Heart left ventricle (tissue), 16 donors: Measurements from ENCODE around the gene ST3GAL5. TPM values are rescaled to one million over a fixed set of nuclear protein-coding genes. Genes with fewer than 3 reads are reported as not detected.
A peak's percentile ranks its signal among the peaks of the same experiment; 100 is the strongest.
"Not testable (repeated sequence)": the region's sequence is repeated elsewhere in the genome, so short reads cannot be mapped to it uniquely, and the experiment has no call there.

ENCODE experiments used
- ATAC-seq, 4 donors: fragments of 200-7000 bp; cut with Tn5 transposase; one replicate each; pipeline ENCODE4 v1.9.1; 2020 to 2022; ENCODE audit warnings: moderate library complexity in 4 of 4, mild to moderate bottlenecking in 3 of 4, moderate number of reproducible peaks in 1 of 4
- DNase-seq, 5 donors: peaks; one replicate each; pipeline ENCODE4 v3.0.0-alpha.2; 2020
- H3K27ac ChIP-seq, 12 donors: fragments of 200-600 bp; sonication (generic) in 4 of 12; one replicate each; pipeline versions ENCODE4 v1.5.0 to v1.8.0; 2016 to 2022; ENCODE audit warnings: mild to moderate bottlenecking in 2 of 12
- H3K27me3 ChIP-seq, 9 donors: fragments of 200-600 bp; sonication (generic) in 2 of 9; one replicate each; pipeline versions ENCODE4 v1.5.1 to v1.8.0; 2016 to 2022; ENCODE audit warnings: mild to moderate bottlenecking in 3 of 9
- H3K36me3 ChIP-seq, 9 donors: fragments of 200-600 bp; sonication (generic) in 2 of 9; one replicate each; pipeline versions ENCODE4 v1.5.0 to v1.8.0; 2018 to 2022; ENCODE audit warnings: mild to moderate bottlenecking in 2 of 9
- H3K4me1 ChIP-seq, 12 donors: fragments of 200-600 bp; sonication (generic) in 4 of 12; one replicate each; pipeline versions ENCODE4 v1.5.0 to v1.8.0; 2016 to 2022; ENCODE audit warnings: mild to moderate bottlenecking in 3 of 12
- H3K4me3 ChIP-seq, 12 donors: fragments of 200-600 bp; sonication (generic) in 4 of 12; one replicate each; pipeline versions ENCODE4 v1.5.0 to v1.8.0; 2017 to 2022; ENCODE audit warnings: mild to moderate bottlenecking in 9 of 12, moderate library complexity in 4 of 12
- H3K9me3 ChIP-seq, 12 donors: fragments of 200-600 bp; sonication (generic) in 4 of 12; one replicate each; pipeline versions ENCODE4 v1.5.0 to v1.8.0; 2016 to 2022; ENCODE audit warnings: mild to moderate bottlenecking in 1 of 12
- POLR2A ChIP-seq, 2 donors: fragments of 450-650 bp; IDR thresholded peaks; one replicate each; pipeline ENCODE4 v1.6.1; 2017; ENCODE audit warnings: antibody characterized with exemption in 2 of 2, mild to moderate bottlenecking in 2 of 2, moderate library complexity in 2 of 2
- WGBS, 4 donors: extraction: QIAGEN DNeasy Blood & Tissue Kit in 2 of 4; methylation state at CpG; one replicate each; pipeline versions ENCODE4 v1.1.5 to v1.1.7; 2013 to 2018; 5-methylcytosine and 5-hydroxymethylcytosine counted together
- intact Hi-C, 10 donors: fragments of 100-400 bp; cut with DNase I; formaldehyde crosslinking; loops; one replicate each; pipeline versions ENCODE4 v1.11.1 to v1.14.2; 2022
- polyA plus RNA-seq, 2 donors: library from polyadenylated mRNA; stranded (reverse); fragments of 200-250 nt; gene quantifications; one replicate each; pipeline ENCODE4 v1.2.3, GENCODE V29; 2013
- total RNA-seq, 9 donors: library from RNA; depleted of rRNA in 2 of 9; stranded (reverse); fragments of >200 nt in 2 of 9; fragmentation: NEBNext Ultra II Directional in 3 of 9; extraction: Animal tissue kit (Norgen Biotek cat#: 25700) in 3 of 9; gene quantifications; one replicate each; pipeline versions ENCODE4 v1.1.0 to v1.2.4, GENCODE V29; 2016 to 2023
- TF ChIP-seq, protein P1 (sequence below), 12 donors: fragments of 200-600 bp; sonication (generic) in 4 of 12; IDR thresholded peaks; one replicate each; pipeline versions ENCODE4 v1.5.0 to v1.8.0; 2018 to 2022; ENCODE audit warnings: antibody characterized with exemption in 12 of 12, mild to moderate bottlenecking in 5 of 12
- donor health status: ischemic (EF 13 %, LVEDD 7.1; RV severe dilation, severe dysfunction).
- donor health status: healthy with polysubstance abuse.
- donor health status: DM: no; HTN: yes; CAD: no.
- donor health status: DM: no; HTN: no; CAD: no.
- donor health status: ischemic (EF 25% LVEDD 6.9; RV normal size, moderate dysfunction).
- donor health status: ischemic (EF 25% LVEDD 5.7; RV mildly dilated, moderate dysfunction).
- donor health status: healthy.
- donor health status: DM: yes; HTN: yes; CAD: no.
- donor health status: ischemic (EF 35%, LVEDD 5.7; RV mildly dilated, moderate dysfunction).
- donor health status: nonischemic (EF 11% LVEDD 7.7; RV severe dilation, severe dysfunction).
- donor health status: DM: yes; HTN: yes; CAD: no.
- donor health status: PGD.
- donor health status: ischemic (EF 29% LVEDD 5.4; RV normal size, mild dysfunction).
- donor health status: nonischemic (EF 23%, LVEDD 6.1; RV moderate dilation, normal function).

ST3GAL5 gene
- total and polyA plus RNA-seq, 11 donors, result 2.0 to 21.1 (median 4.0) TPM

DNA sequence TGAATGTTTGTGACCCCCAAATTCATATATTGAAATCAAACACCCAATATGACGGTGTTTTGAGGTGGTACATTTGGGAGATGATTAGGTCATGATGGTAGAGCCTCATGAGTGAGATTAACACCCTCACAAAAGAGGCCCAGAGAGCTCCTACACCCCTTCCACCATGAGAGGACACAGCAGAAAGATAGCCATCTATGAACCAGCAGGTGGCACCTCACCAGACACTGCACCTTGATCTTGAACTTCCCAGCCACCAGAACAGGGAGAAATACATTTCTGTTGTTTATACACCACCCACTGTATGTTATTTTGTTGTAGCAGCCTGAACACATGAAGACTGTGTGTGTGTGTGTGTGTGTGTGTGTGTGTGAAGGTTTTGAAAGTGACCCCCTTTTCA, 58.1 kb downstream of the ST3GAL5 start:
- Histone ChIP-seq H3K9me3 (peaks cover 0 to 3% (median 0%) of the 10 kb centered on the region in 12 donors), H3K4me3 (no peak overlapping the region), H3K27me3 (no peaks in the 10 kb centered on the region), H3K36me3 (no peaks in the 10 kb centered on the region), H3K27ac (no peak overlapping the region), H3K4me1 (peaks cover 0 to 9% (median 5%) of the 10 kb centered on the region in 12 donors)
- ATAC-seq, result no peak
- intact Hi-C loops, result loop anchor here in 1 of 10 donors (10.0 kb wide), 1 partner anchor 54 kb away; the partner anchor contains the start of gene ST3GAL5
- DNase-seq, result no peak
- no peak for TF ChIP-seq POLR2A (IDR thresholded peaks at IDR 0.05)
- TF ChIP-seq, protein P1, sequence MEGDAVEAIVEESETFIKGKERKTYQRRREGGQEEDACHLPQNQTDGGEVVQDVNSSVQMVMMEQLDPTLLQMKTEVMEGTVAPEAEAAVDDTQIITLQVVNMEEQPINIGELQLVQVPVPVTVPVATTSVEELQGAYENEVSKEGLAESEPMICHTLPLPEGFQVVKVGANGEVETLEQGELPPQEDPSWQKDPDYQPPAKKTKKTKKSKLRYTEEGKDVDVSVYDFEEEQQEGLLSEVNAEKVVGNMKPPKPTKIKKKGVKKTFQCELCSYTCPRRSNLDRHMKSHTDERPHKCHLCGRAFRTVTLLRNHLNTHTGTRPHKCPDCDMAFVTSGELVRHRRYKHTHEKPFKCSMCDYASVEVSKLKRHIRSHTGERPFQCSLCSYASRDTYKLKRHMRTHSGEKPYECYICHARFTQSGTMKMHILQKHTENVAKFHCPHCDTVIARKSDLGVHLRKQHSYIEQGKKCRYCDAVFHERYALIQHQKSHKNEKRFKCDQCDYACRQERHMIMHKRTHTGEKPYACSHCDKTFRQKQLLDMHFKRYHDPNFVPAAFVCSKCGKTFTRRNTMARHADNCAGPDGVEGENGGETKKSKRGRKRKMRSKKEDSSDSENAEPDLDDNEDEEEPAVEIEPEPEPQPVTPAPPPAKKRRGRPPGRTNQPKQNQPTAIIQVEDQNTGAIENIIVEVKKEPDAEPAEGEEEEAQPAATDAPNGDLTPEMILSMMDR (IDR thresholded peaks at IDR 0.05), result no peak
- WGBS, 4 donors, result 0 to 100% (median 44%) methylated on average over 1 of the region's 1 CpG

DNA sequence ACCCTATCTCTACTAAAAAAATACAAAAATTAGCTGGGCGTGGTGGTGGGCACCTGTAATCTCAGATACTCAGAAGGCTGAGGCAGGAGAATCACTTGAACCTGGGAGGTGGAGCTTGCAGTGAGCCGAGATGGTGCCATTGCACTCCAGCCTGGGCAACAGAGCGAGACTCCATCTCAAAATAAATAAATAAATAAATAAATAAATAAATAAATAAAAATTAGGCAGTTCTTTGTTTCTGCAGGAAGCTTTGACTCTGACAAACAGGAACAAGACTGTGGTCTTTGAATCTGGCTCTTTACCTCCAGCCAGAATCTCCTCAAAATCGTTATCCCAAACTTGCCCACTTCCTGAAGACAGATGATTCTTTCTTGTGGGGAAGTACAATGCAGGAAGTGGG, 59.4 kb downstream of the ST3GAL5 start:
- DNase-seq, H3K36me3 ChIP-seq, ATAC-seq, H3K27me3 ChIP-seq, H3K4me3 ChIP-seq, H3K9me3 ChIP-seq, H3K4me1 ChIP-seq, H3K27ac ChIP-seq: not testable (repeated sequence)
- intact Hi-C loops, result loop anchor here in 6 of 10 donors (2.0 to 5.0 kb wide), 3 partner anchors 43 to 247 kb away; partner anchors contain the start of gene ST3GAL5 (in 5 of the 6)
- WGBS, 4 donors, result 85 to 91% (median 89%) methylated on average over 4 of the region's 4 CpGs

GRCh38 chr2:85828725-85829124, 60.1 kb downstream of the ST3GAL5 start:
- no peak for ATAC-seq
- Histone ChIP-seq H3K4me3 (no peak overlapping the region), H3K27me3 (no peaks in the 10 kb centered on the region), H3K36me3 (no peaks in the 10 kb centered on the region), H3K27ac (no peak overlapping the region), H3K9me3 (no peaks in the 10 kb centered on the region), H3K4me1 (peaks cover 0 to 9% (median 5%) of the 10 kb centered on the region in 12 donors)
- TF ChIP-seq, protein P1 (IDR thresholded peaks at IDR 0.05), result no peak
- TF ChIP-seq POLR2A (IDR thresholded peaks at IDR 0.05), result no peak
- no peak for DNase-seq
- intact Hi-C loops, result loop anchor here in 6 of 10 donors (2.0 to 5.0 kb wide), 3 partner anchors 44 to 248 kb away; partner anchors contain the start of gene ST3GAL5 (in 5 of the 6)
- WGBS, 4 donors, result 91 to 98% (median 96%) methylated on average over 7 of the region's 7 CpGs

GRCh38 chr2:85827879-85828569, 60.8 kb downstream of the ST3GAL5 start:
- DNase-seq (no peak), ATAC-seq (peak in 1 of 4 donors; percentile 7)
- Histone ChIP-seq H3K36me3 (no peaks in the 10 kb centered on the region), H3K27ac (no peak overlapping the region), H3K4me3 (peak overlapping the region in 3 of 12 donors; percentile 17 to 24 (median 21)), H3K9me3 (no peaks in the 10 kb centered on the region), H3K27me3 (no peaks in the 10 kb centered on the region), H3K4me1 (peaks cover 0 to 9% (median 5%) of the 10 kb centered on the region in 12 donors)
- TF ChIP-seq, protein P1 (IDR thresholded peaks at IDR 0.05), result no peak
- no peak for TF ChIP-seq POLR2A (IDR thresholded peaks at IDR 0.05)
- intact Hi-C loops, result loop anchor here (1.0 to 5.0 kb wide), 9 partner anchors 44 to 253 kb away; partner anchors contain the start of gene ST3GAL5 (in 7 of the 10)
- 80 to 82% (median 80%) methylated on average over 18 of the region's 18 CpGs for WGBS, 4 donors
